OCI-LY7 (cell line): ENCODE measurements around the gene BLTP3A. TPM values are rescaled to one million over a fixed set of nuclear protein-coding genes. Genes with fewer than 3 reads are reported as not detected.

Experiments
- BruUV-seq: library from RNA; stranded (reverse); fragments of 400-500 nt; replicated peaks from 2 replicates; lab custom pipeline; 2021; lab: Mats Ljungman, UMichigan
- CTCF ChIA-PET: fragments of 300-600 bp; sonication (Branson Sonifier 250); formaldehyde crosslinking; loops from one replicate; lab custom pipeline; 2022; ENCODE audit warnings: antibody characterized with exemption; ENCODE audit not compliant: unreplicated experiment; lab: Charles Lee
- POLR2A ChIA-PET: fragments of 300-600 bp; sonication (Branson Sonifier 250); formaldehyde crosslinking; loops from one replicate; lab custom pipeline; 2022; ENCODE audit warnings: antibody characterized with exemption; lab: Charles Lee
- DNase-seq: peaks from one replicate; pipeline ENCODE4 v3.0.0-alpha.2; 2015; ENCODE audit warnings: low spot score
- H2AFZ ChIP-seq: fragments of 200-600 bp; sonication (generic), shearing (Covaris generic); 2 replicates; pipeline ENCODE4 v1.6.1; 2014; ENCODE audit warnings: mild to moderate bottlenecking, antibody characterized with exemption, low read length, moderate library complexity
- H3K27ac ChIP-seq: fragments of 200-600 bp; sonication (generic); 2 replicates; pipeline ENCODE4 v1.5.1; 2014; ENCODE audit warnings: mixed run types, low read depth, mild to moderate bottlenecking, moderate library complexity, low read length, inconsistent platforms; ENCODE audit not compliant: poor library complexity, severe bottlenecking
- H3K36me3 ChIP-seq: fragments of 200-600 bp; sonication (generic); 2 replicates; pipeline ENCODE4 v1.6.1; 2014; ENCODE audit warnings: mild to moderate bottlenecking, antibody characterized with exemption, low read length, moderate library complexity, mixed read lengths; ENCODE audit not compliant: insufficient read depth
- H3K4me1 ChIP-seq: fragments of 200-600 bp; sonication (generic); 2 replicates; pipeline ENCODE4 v1.5.1; 2014; ENCODE audit warnings: mild to moderate bottlenecking, low read length; ENCODE audit not compliant: insufficient read depth, poor library complexity, severe bottlenecking
- H3K4me2 ChIP-seq: fragments of 200-600 bp; sonication (generic); 2 replicates; pipeline ENCODE4 v1.6.1; 2014; ENCODE audit warnings: mild to moderate bottlenecking, low read length
- H3K4me3 ChIP-seq: fragments of 200-600 bp; sonication (generic); 2 replicates; pipeline ENCODE4 v1.5.1; 2014; ENCODE audit warnings: mild to moderate bottlenecking, low read depth, low read length; ENCODE audit not compliant: poor library complexity, severe bottlenecking
- H3K79me2 ChIP-seq: fragments of 200-600 bp; sonication (generic); 2 replicates; pipeline ENCODE4 v1.6.1; 2016; ENCODE audit warnings: low read depth, mild to moderate bottlenecking, low read length, moderate library complexity, mixed read lengths; ENCODE audit not compliant: insufficient read depth
- H3K9me2 ChIP-seq: fragments of 200-600 bp; sonication (generic); 2 replicates; pipeline ENCODE4 v1.6.1; 2016; ENCODE audit warnings: mild to moderate bottlenecking, low read length, mixed read lengths; ENCODE audit not compliant: insufficient read depth
- H3K9me3 ChIP-seq: fragments of 200-600 bp; sonication (generic); 2 replicates; pipeline ENCODE4 v1.6.1; 2014; ENCODE audit warnings: mild to moderate bottlenecking, mixed run types, low read length, mixed read lengths
- H4K20me1 ChIP-seq: fragments of 200-600 bp; sonication (generic); 2 replicates; pipeline ENCODE4 v1.6.1; 2014; ENCODE audit warnings: mild to moderate bottlenecking, antibody characterized with exemption, low read length, moderate library complexity, mixed read lengths; ENCODE audit not compliant: insufficient read depth
- CTCF ChIP-seq: fragments of 200-600 bp; sonication (generic); conservative IDR thresholded peaks from 2 replicates; pipeline ENCODE4 v1.5.1; 2014; ENCODE audit warnings: mild to moderate bottlenecking, antibody characterized with exemption, low read length, moderate library complexity, mixed read lengths
- EZH2phosphoT487 ChIP-seq: fragments of 200-600 bp; sonication (generic); IDR thresholded peaks from 2 replicates; pipeline ENCODE4 v1.6.1; 2018; ENCODE audit warnings: low read depth, borderline replicate concordance, mild to moderate bottlenecking, mixed run types, antibody characterized with exemption, low read length, moderate library complexity, mixed read lengths
- intact Hi-C: fragments of 100-400 bp; cut with micrococcal nuclease; formaldehyde crosslinking; loops from one replicate; pipeline ENCODE4 v1.10.0; 2022; ENCODE audit not compliant: unreplicated experiment
- total RNA-seq, 2 experiments: library from RNA; depleted of rRNA in 1 of 2; stranded (reverse); fragments of >200 nt in 1 of 2; shearing (Covaris generic) in 1 of 2; gene quantifications; 2 replicates each; pipeline ENCODE4 v1.2.3, GENCODE V29; 2014 to 2022

Gene BLTP3A
- total RNA-seq, 2 experiments from 2014 or later = 11.9 to 23.3 TPM

- Histone ChIP-seq H3K36me3 (peaks cover 31% of the 10 kb centered on the region), H4K20me1 (no peaks in the 10 kb centered on the region), H2AFZ (no peak overlapping the region), H3K4me1 (peaks cover 7% of the 10 kb centered on the region), H3K27ac (no peak overlapping the region), H3K9me2 (no peaks in the 10 kb centered on the region), H3K4me3 (no peak overlapping the region), H3K9me3 (no peaks in the 10 kb centered on the region), H3K4me2 (no peak overlapping the region), H3K79me2 (peaks cover 7% of the 10 kb centered on the region)
- DNase-seq = no peak
- POLR2A ChIA-PET = interaction anchor here (0.6 to 1.4 kb wide), 3 partner anchors 9 to 1790 kb away, joined by 3 to 4 read pairs (median 3); no protein-coding TSS in a partner anchor
- intact Hi-C loops = no loop called here
- no peak for TF ChIP-seq CTCF
- no peak for TF ChIP-seq EZH2phosphoT487
- no TSS peak for BruUV-seq
- CTCF ChIA-PET = interaction anchor here (1.0 kb wide), 1 partner anchor 28 kb away, joined by 3 read pairs; the partner anchor contains the start of gene BLTP3A
Measured at GRCh38 chr6:34819571-34820480, 27.9 kb downstream of the BLTP3A start.

DNA sequence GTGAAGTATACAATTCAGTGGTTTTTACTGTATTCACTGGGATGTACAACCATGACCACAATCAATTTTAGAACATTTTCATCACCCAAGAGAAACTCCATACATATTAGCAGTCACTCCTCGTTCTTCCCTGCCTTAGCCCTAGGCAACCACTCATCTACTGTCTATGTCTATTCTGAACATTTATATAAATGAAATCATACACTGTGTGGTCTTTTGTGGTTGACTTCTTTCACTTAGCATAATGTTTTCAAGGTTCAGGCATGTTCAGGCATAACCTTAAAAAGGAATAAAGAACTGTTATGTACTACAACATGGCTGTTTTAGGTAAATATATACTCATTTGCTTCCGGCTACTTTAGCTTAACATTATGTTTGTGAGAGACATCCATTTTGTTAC, 37.3 kb downstream of the BLTP3A start:
- intact Hi-C loops = no loop called here
- POLR2A ChIA-PET = interaction anchor here (0.9 kb wide), 1 partner anchor 119 kb away, joined by 4 read pairs; no protein-coding TSS in a partner anchor
- BruUV-seq = TSS peak; percentile 57

More for the DNA sequence above, 37.3 kb downstream of the BLTP3A start:
- TF ChIP-seq CTCF = no peak
- TF ChIP-seq EZH2phosphoT487 = no peak
- Histone ChIP-seq H3K9me3 (no peaks in the 10 kb centered on the region), H2AFZ (no peak overlapping the region), H3K9me2 (no peaks in the 10 kb centered on the region), H3K4me2 (no peak overlapping the region), H3K36me3 (peaks cover 66% of the 10 kb centered on the region), H3K79me2 (no peaks in the 10 kb centered on the region), H4K20me1 (no peaks in the 10 kb centered on the region), H3K4me1 (no peaks in the 10 kb centered on the region), H3K4me3 (no peak overlapping the region), H3K27ac (no peak overlapping the region)
- CTCF ChIA-PET = no interaction called here
- no peak for DNase-seq
